C4-2B (cell line): ENCODE data around the gene CDH23.

Experiments used
- ZFX ChIP-seq: fragments of 450-650 bp; IDR thresholded peaks from 2 replicates; pipeline ENCODE4 v1.6.1; 2017
- TF ChIP-seq, protein P1 (sequence below): fragments of 450-650 bp; conservative IDR thresholded peaks from 2 replicates; pipeline ENCODE4 v1.5.1; 2017; ENCODE audit warnings: mild to moderate bottlenecking

DNA sequence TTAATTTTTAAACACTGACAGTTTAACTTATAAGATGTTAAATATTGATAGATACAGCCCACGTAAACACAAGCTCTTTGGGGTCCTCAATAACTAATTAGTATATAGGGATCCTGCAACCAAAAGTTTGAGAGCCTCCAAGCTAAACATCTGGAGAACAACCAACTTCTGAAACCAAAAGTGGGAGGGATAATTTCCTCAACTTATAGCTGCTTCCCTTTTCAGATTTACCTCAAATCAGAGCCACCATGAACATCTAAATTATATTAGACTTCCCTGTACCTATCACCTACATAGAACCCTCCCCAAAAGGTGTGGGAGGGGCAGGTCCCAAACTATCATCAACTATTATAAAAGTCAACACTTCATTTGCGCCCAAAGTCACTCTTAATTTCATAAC lies 445.7 kb downstream of the CDH23 start:
- TF ChIP-seq, protein P1, sequence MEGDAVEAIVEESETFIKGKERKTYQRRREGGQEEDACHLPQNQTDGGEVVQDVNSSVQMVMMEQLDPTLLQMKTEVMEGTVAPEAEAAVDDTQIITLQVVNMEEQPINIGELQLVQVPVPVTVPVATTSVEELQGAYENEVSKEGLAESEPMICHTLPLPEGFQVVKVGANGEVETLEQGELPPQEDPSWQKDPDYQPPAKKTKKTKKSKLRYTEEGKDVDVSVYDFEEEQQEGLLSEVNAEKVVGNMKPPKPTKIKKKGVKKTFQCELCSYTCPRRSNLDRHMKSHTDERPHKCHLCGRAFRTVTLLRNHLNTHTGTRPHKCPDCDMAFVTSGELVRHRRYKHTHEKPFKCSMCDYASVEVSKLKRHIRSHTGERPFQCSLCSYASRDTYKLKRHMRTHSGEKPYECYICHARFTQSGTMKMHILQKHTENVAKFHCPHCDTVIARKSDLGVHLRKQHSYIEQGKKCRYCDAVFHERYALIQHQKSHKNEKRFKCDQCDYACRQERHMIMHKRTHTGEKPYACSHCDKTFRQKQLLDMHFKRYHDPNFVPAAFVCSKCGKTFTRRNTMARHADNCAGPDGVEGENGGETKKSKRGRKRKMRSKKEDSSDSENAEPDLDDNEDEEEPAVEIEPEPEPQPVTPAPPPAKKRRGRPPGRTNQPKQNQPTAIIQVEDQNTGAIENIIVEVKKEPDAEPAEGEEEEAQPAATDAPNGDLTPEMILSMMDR = no peak
- no peak for TF ChIP-seq ZFX
